KOPT-K1 (cell line): ENCODE measurements around the gene SMLR1.
A peak's percentile ranks its signal among the peaks of the same experiment; 100 is the strongest.

Source experiments
- H3K27ac ChIP-seq: fragments of 200-600 bp; sonication (generic); 2 replicates; pipeline ENCODE4 v1.5.1; 2016; ENCODE audit warnings: antibody characterized with exemption, mild to moderate bottlenecking, low read depth, low read length; ENCODE audit not compliant: poor library complexity, severe bottlenecking
- H3K36me3 ChIP-seq: fragments of 200-600 bp; sonication (generic); 2 replicates; pipeline ENCODE4 v1.5.1; 2017; ENCODE audit warnings: antibody characterized with exemption, mild to moderate bottlenecking, low read length, moderate library complexity; ENCODE audit not compliant: insufficient read depth
- H3K9me3 ChIP-seq: fragments of 200-600 bp; sonication (generic); 2 replicates; pipeline ENCODE4 v1.5.1; 2017; ENCODE audit warnings: antibody characterized with exemption, low read length, mild to moderate bottlenecking; ENCODE audit not compliant: insufficient read depth, poor library complexity, severe bottlenecking

The SMLR1 gene

GRCh38 chr6:130810307-130811030 lies 16.7 kb upstream of the SMLR1 start:
- Histone ChIP-seq H3K9me3 (no peaks in the 10 kb centered on the region), H3K27ac (no peak overlapping the region), H3K36me3 (no peaks in the 10 kb centered on the region)

- Histone ChIP-seq H3K9me3 (no peaks in the 10 kb centered on the region), H3K36me3 (no peaks in the 10 kb centered on the region), H3K27ac (no peak overlapping the region)
Observed at GRCh38 chr6:130811932-130812331, 15.3 kb upstream of the SMLR1 start.

- Histone ChIP-seq H3K27ac (no peak overlapping the region), H3K9me3 (no peaks in the 10 kb centered on the region), H3K36me3 (no peaks in the 10 kb centered on the region)
Observed at GRCh38 chr6:130814506-130814905, 12.7 kb upstream of the SMLR1 start.

- Histone ChIP-seq H3K36me3 (no peaks in the 10 kb centered on the region), H3K9me3 (no peaks in the 10 kb centered on the region), H3K27ac (no peak overlapping the region)
Observed at GRCh38 chr6:130815200-130816071, 11.8 kb upstream of the SMLR1 start.

GRCh38 chr6:130822736-130823135 lies 4.5 kb upstream of the SMLR1 start:
- Histone ChIP-seq H3K27ac (no peak overlapping the region), H3K9me3 (no peaks in the 10 kb centered on the region), H3K36me3 (no peaks in the 10 kb centered on the region)

- Histone ChIP-seq H3K36me3 (no peaks in the 10 kb centered on the region), H3K9me3 (no peaks in the 10 kb centered on the region), H3K27ac (peak overlapping the region; percentile 18)
Observed at GRCh38 chr6:130824978-130825694, 2.1 kb upstream of the SMLR1 start.

- peak overlapping the region; percentile 18 for H3K27ac ChIP-seq
- H3K36me3 ChIP-seq: no peaks in the 10 kb centered on the region
- H3K9me3 ChIP-seq: no peaks in the 10 kb centered on the region
Observed at GRCh38 chr6:130825772-130826441, 1.3 kb upstream of the SMLR1 start.

GRCh38 chr6:130826442-130827246 lies 562 bp upstream of the SMLR1 start:
- Histone ChIP-seq H3K27ac (no peak overlapping the region), H3K36me3 (no peaks in the 10 kb centered on the region), H3K9me3 (no peaks in the 10 kb centered on the region)

GRCh38 chr6:130829333-130829910 lies 2.2 kb downstream of the SMLR1 start:
- no peak overlapping the region for H3K27ac ChIP-seq
- H3K36me3 ChIP-seq: no peaks in the 10 kb centered on the region
- H3K9me3 ChIP-seq: no peaks in the 10 kb centered on the region

GRCh38 chr6:130831607-130832006 lies 4.4 kb downstream of the SMLR1 start:
- no peak overlapping the region for H3K27ac ChIP-seq
- H3K36me3 ChIP-seq: no peaks in the 10 kb centered on the region
- no peaks in the 10 kb centered on the region for H3K9me3 ChIP-seq

- no peaks in the 10 kb centered on the region for H3K36me3 ChIP-seq
Observed at GRCh38 chr6:130833569-130833968, 6.4 kb downstream of the SMLR1 start.

GRCh38 chr6:130834482-130835251 lies 7.5 kb downstream of the SMLR1 start:
- no peak overlapping the region for H3K27ac ChIP-seq
- no peaks in the 10 kb centered on the region for H3K36me3 ChIP-seq
- H3K9me3 ChIP-seq: no peaks in the 10 kb centered on the region

More at GRCh38 chr6:130833569-130833968, 6.4 kb downstream of the SMLR1 start:
- Histone ChIP-seq H3K9me3 (no peaks in the 10 kb centered on the region), H3K27ac (no peak overlapping the region)

- no peak overlapping the region for H3K27ac ChIP-seq
- H3K9me3 ChIP-seq: no peaks in the 10 kb centered on the region
- no peaks in the 10 kb centered on the region for H3K36me3 ChIP-seq
Observed at GRCh38 chr6:130836055-130836640, 8.9 kb downstream of the SMLR1 start.
